BJ (cell line): ENCODE data around the gene SH3BGRL3. TPM values are rescaled to one million over a fixed set of nuclear protein-coding genes. Genes with fewer than 3 reads are reported as not detected.

Experiments used
- CTCF ChIA-PET: fragments of 350-600 bp; formaldehyde crosslinking; extraction: SDS; loops from one replicate; lab custom pipeline; 2021; ENCODE audit warnings: antibody characterized with exemption, inconsistent platforms; lab: Yijun Ruan, JAX
- POLR2A ChIA-PET: fragments of 300-600 bp; sonication (Branson Sonifier 250); formaldehyde crosslinking; extraction: SDS; loops from one replicate; lab custom pipeline; 2021; ENCODE audit warnings: antibody characterized with exemption; lab: Charles Lee
- DNase-seq: peaks from one replicate; pipeline ENCODE4 v3.0.0-alpha.2; 2011; ENCODE audit warnings: low read depth
- H3K27me3 ChIP-seq: 2 replicates; pipeline ENCODE4 v1.6.0; 2011; ENCODE audit warnings: low read length; ENCODE audit not compliant: control insufficient read depth, insufficient read depth
- H3K36me3 ChIP-seq: 2 replicates; pipeline ENCODE4 v1.5.1; 2011; ENCODE audit warnings: low read length; ENCODE audit not compliant: control insufficient read depth, insufficient read depth
- H3K4me3 ChIP-seq: 2 replicates; pipeline ENCODE4 v1.5.1; 2011; ENCODE audit warnings: low read depth, mild to moderate bottlenecking, control low read depth, low read length
- polyA plus RNA-seq: library from polyadenylated mRNA; depleted of rRNA; stranded (reverse); fragments of >200 nt; gene quantifications from 2 replicates; pipeline ENCODE4 v1.2.3, GENCODE V29; 2011
- TF ChIP-seq, protein P1 (sequence below): IDR thresholded peaks from 2 replicates; pipeline ENCODE4 v1.5.1; 2011; ENCODE audit warnings: low read depth, mild to moderate bottlenecking, control low read depth, inconsistent platforms, low read length, moderate library complexity; ENCODE audit not compliant: insufficient read depth

SH3BGRL3 gene
- polyA plus RNA-seq, 1 experiment: 298 TPM

DNA sequence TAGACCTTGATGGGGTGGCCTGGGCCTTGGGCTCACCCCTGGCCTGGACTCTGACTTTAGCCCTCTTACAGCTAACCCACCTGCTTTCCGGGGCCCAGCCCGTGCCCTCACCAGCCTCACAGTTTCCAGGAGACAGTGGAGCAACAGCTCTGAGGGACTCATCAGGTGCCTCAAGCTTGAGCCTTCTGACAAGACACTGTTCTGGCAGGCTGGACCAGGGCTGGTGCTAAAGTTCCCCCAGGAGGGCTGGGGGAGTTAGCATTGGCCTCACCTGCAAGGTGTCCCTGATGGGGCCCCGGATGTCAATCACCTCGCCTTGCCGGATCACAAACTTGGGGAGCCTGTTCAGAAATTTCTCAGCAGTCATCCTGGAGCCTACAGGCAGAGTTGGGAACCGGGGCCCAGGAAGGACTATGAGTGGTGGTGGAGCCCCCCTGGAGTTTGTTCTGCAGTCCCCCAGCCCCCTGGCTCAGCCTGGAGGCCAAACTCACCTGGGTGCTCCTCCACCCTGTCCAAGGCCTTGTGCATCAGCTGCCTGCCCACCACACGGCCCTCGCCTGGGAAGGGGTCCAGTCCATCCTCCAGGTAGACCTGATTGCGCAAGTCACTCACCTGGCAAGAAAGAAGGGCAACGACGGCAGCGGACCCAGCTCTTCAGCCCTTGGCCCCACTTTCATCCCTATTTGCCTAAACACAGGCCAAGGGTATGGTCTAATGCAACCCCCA is 4.1 kb downstream of the SH3BGRL3 start:
- CTCF ChIA-PET: interaction anchor here (0.8 to 5.0 kb wide), 17 partner anchors 8 to 139 kb away, joined by 3 to 37 read pairs (median 6); partner anchors contain the start of genes CEP85 and ZNF593
- no peaks in the 10 kb centered on the region for H3K36me3 ChIP-seq
- H3K4me3 ChIP-seq: no peak overlapping the region
- no peaks in the 10 kb centered on the region for H3K27me3 ChIP-seq
- POLR2A ChIA-PET: interaction anchor here (0.6 kb wide), 1 partner anchor 78 kb away, joined by 3 read pairs; no protein-coding TSS in a partner anchor
- TF ChIP-seq, protein P1, sequence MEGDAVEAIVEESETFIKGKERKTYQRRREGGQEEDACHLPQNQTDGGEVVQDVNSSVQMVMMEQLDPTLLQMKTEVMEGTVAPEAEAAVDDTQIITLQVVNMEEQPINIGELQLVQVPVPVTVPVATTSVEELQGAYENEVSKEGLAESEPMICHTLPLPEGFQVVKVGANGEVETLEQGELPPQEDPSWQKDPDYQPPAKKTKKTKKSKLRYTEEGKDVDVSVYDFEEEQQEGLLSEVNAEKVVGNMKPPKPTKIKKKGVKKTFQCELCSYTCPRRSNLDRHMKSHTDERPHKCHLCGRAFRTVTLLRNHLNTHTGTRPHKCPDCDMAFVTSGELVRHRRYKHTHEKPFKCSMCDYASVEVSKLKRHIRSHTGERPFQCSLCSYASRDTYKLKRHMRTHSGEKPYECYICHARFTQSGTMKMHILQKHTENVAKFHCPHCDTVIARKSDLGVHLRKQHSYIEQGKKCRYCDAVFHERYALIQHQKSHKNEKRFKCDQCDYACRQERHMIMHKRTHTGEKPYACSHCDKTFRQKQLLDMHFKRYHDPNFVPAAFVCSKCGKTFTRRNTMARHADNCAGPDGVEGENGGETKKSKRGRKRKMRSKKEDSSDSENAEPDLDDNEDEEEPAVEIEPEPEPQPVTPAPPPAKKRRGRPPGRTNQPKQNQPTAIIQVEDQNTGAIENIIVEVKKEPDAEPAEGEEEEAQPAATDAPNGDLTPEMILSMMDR: no peak
- DNase-seq: no peak

DNA sequence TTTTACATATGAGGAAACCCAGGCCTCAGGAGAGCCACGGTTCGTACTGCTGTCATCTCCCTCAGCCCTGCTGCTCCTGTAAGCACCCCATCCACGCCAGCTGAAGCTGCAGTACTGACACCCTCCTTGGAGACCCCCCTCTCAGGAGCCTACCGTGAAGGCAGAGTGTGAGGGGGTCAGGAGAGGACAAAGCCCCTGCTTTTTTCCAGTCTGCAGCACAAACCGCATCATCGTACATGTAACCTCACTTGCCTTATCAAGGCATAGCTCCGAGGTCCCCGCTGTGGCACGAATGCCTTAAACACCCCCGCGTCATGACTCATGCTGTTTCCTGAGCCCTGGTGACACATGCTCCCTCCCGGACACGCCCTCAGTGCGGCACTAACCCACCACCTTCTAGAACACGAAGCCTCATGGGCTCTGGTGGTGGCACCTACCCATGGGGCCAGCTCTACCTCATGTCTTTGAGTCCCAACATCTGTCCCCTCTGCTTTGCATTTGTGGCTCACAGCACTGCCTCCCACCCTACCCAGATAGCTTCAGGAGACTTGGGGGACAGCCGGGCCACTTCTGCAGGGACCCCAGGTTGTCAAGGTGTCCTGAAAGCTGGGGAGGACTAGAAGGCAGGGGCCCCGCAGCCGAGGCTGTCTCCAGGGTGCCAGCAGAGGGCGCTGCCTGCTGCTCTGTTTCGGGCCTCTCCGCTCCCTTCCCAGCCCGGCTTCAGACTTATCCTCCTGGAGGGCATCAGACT is 4.9 kb downstream of the SH3BGRL3 start:
- CTCF ChIA-PET: interaction anchor here (0.8 to 5.0 kb wide), 19 partner anchors 9 to 140 kb away, joined by 3 to 37 read pairs (median 6); partner anchors contain the start of genes CEP85 and ZNF593

DNA sequence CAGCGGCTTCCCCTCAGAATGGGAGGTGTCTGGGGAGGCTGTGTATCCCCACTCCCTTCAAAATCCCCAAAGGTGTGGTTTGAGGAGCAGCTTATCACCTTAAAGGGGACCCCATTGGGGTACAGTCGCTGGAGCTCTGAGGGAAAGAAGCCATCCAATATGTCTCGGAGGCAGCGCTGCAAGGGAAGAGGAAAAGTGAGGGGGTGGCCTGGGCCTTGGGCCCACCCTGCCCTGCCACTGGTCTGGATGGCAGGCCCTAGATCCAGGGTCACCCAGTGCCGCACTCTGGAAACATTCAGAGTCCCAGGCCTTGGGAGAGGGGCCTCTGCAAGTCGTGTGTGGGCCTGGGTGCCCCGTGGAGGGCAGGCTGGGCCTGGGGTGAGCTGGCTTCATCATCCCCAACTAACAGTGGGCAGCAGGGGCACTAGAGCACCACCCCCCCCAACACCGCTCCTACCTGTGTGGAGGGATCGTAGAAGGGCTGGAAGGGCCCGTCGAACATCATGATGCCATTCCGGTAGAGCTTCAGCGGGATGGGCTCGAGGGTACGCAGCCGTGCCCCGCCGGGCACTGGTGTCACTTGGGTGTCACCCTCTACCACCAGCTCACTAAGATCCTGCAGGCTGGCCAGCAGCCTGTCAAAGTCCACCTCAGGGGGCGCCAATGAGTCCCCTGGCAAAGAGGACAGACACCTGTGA is 5.6 kb downstream of the SH3BGRL3 start:
- POLR2A ChIA-PET: interaction anchor here (1.2 kb wide), 1 partner anchor 17 kb away, joined by 3 read pairs; no protein-coding TSS in a partner anchor
- TF ChIP-seq, protein P1: 0 out of 2 replicates have a peak, but pooled peaks have one; percentile 23
- H3K36me3 ChIP-seq: no peaks in the 10 kb centered on the region; the same call in 1 of the 2 replicates
- H3K4me3 ChIP-seq: no peak overlapping the region
- CTCF ChIA-PET: interaction anchor here (0.7 to 5.0 kb wide), 16 partner anchors 8 to 132 kb away, joined by 3 to 37 read pairs (median 8); partner anchors contain the start of genes CEP85 and ZNF593
- no peaks in the 10 kb centered on the region for H3K27me3 ChIP-seq
- no peak for DNase-seq

More for the DNA sequence above, 4.9 kb downstream of the SH3BGRL3 start:
- DNase-seq: peak; percentile 72
- POLR2A ChIA-PET: interaction anchor here (1.2 kb wide), 1 partner anchor 18 kb away, joined by 3 read pairs; no protein-coding TSS in a partner anchor
- H3K27me3 ChIP-seq: no peaks in the 10 kb centered on the region
- TF ChIP-seq, protein P1: peak; percentile 73
- no peaks in the 10 kb centered on the region; the same call in 1 of the 2 replicates for H3K36me3 ChIP-seq
- H3K4me3 ChIP-seq: no peak overlapping the region

DNA sequence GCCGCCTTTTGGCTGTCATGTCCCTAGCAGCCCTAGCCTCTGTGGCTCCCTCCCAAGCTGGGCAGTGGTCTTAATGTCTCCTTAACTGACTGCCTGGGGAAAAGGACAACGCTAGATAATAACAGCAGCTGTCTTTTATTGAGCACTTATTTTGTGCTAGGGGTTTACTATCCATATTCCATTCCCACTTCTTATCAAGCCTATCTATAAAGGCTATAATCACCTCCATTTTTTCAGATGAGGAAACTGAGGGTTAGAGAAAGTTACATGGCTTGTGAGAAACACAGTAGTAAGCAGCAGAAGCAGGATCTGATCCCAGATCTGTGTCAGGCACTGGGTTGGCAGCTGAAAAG is 6.2 kb downstream of the SH3BGRL3 start:
- H3K36me3 ChIP-seq: no peaks in the 10 kb centered on the region; the same call in 1 of the 2 replicates
- no peak for DNase-seq
- ChIA-PET POLR2A (no interaction called here), CTCF (interaction anchor here (2.0 to 5.0 kb wide), 7 partner anchors 10 to 131 kb away, joined by 9 to 37 read pairs (median 12); partner anchors contain the start of gene CEP85)
- no peaks in the 10 kb centered on the region for H3K27me3 ChIP-seq
- H3K4me3 ChIP-seq: no peak overlapping the region
- TF ChIP-seq, protein P1: no peak
